ENCODE measurements around the gene GPATCH2L.

- TF ChIP-seq POLR2A (IDR thresholded peaks at IDR 0.05) = no peak
- no peak for TF ChIP-seq EP300 (IDR thresholded peaks at IDR 0.05)
- TF ChIP-seq CTCF (IDR thresholded peaks at IDR 0.05) = no peak
These were observed 33.1 kb upstream of the GPATCH2L start for GRCh38 chr14:76118594-76118993.

Measured in stomach (tissue), 4 donors.